ENCODE results near the gene ST3GAL5. TPM values are rescaled to one million over a fixed set of nuclear protein-coding genes. Genes with fewer than 3 reads are reported as not detected.
A peak's percentile ranks its signal among the peaks of the same experiment; 100 is the strongest.

The ST3GAL5 gene
- total and polyA plus RNA-seq, 12 donors, result 25.6 to 172 (median 85.6) TPM

DNA sequence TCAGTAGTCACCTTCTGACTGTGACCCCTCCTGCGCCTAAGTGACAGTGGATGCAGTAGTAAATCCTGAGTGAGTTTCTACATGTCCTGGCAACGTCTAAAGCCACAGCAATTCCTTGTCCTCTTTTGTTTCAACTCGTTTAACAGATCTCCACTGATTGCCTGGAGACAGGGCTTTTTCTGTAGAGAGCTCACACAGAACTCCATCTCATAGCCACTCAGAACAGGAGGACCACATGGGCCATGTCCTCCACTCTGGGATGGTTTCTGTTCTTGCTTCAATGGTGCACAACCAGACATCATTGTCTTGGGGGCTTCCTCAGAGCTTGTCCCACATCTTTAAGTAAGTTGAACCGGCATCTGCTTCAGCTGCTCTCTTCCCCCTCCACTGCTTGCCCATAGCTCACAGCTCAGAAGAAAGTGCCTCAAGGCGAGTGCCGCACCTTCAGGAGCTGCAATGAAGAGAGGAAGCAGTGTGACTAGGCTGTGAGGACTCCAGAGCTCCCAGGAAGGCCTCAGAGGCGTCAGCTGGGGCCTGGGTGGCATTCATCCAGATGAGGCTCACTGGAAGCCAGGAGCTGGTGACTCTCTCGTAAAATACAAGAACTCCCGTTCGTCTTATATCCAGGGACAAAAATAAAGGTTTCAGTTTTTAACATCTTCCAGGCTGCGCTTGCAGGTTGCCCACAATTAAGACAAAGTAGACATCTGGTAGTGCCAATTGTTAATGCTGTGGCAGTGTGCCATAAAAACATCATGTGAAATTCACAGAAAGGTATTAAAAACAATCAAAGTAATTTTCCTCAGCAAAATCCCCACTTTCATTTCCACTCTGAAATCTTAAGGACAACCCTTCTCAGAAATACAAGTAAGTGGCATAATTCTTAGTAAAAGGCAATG, 37.3 kb downstream of the ST3GAL5 start:
- H3K4me3 ChIP-seq, result no peak overlapping the region
- no peaks in the 10 kb centered on the region for H3K27me3 ChIP-seq
- peak overlapping the region in 3 of 5 donors; percentile 40 to 85 (median 77) for H3K27ac ChIP-seq
- intact Hi-C loops (cut with DNase I), result no loop called here
- WGBS, 4 donors, result 56 to 67% (median 61%) methylated on average over 11 of the region's 11 CpGs
- peak; percentile 52 to 82 (median 75) for DNase-seq
- no peak for TF ChIP-seq POLR2A (IDR thresholded peaks at IDR 0.05)
- no peak for TF ChIP-seq CTCF (IDR thresholded peaks at IDR 0.05)
- peaks cover 8 to 37% of the 10 kb centered on the region in 2 donors for H3K4me1 ChIP-seq (replicated peaks in 1 of 2)
- H3K36me3 ChIP-seq (replicated peaks in 1 of 2), result peaks cover 0 to 38% of the 10 kb centered on the region in 2 donors
- no peaks in the 10 kb centered on the region for H3K9me3 ChIP-seq (replicated peaks in 1 of 3)

GRCh38 chr2:85850451-85850850, 38.3 kb downstream of the ST3GAL5 start:
- H3K27me3 ChIP-seq, result no peaks in the 10 kb centered on the region
- H3K4me1 ChIP-seq (replicated peaks in 1 of 2), result peaks cover 8 to 43% of the 10 kb centered on the region in 2 donors
- 80 to 89% (median 87%) methylated on average over 9 to 10 of the region's 10 CpGs for WGBS, 4 donors
- no peak for DNase-seq
- peak overlapping the region in 2 of 5 donors; percentile 2 to 77 for H3K27ac ChIP-seq
- no peaks in the 10 kb centered on the region for H3K9me3 ChIP-seq (replicated peaks in 1 of 3)
- TF ChIP-seq CTCF (IDR thresholded peaks at IDR 0.05) (no peak), POLR2A (IDR thresholded peaks at IDR 0.05) (no peak)
- H3K36me3 ChIP-seq (replicated peaks in 1 of 2), result peaks cover 0 to 38% of the 10 kb centered on the region in 2 donors
- intact Hi-C loops (cut with DNase I), result no loop called here
- no peak overlapping the region for H3K4me3 ChIP-seq

GRCh38 chr2:85847051-85847588, 41.7 kb downstream of the ST3GAL5 start:
- no peak for DNase-seq
- no peak overlapping the region for H3K4me3 ChIP-seq
- H3K9me3 ChIP-seq (replicated peaks in 1 of 3), result no peaks in the 10 kb centered on the region
- TF ChIP-seq CTCF (IDR thresholded peaks at IDR 0.05) (no peak), POLR2A (IDR thresholded peaks at IDR 0.05) (no peak)
- peaks cover 0 to 63% of the 10 kb centered on the region in 2 donors for H3K36me3 ChIP-seq (replicated peaks in 1 of 2)
- 57 to 73% (median 61%) methylated on average over 2 of the region's 2 CpGs for WGBS, 4 donors
- H3K27ac ChIP-seq, result peak overlapping the region in 2 of 5 donors; percentile 31 to 41
- H3K4me1 ChIP-seq (replicated peaks in 1 of 2), result peaks cover 0 to 19% of the 10 kb centered on the region in 2 donors
- intact Hi-C loops (cut with DNase I), result loop anchor here in 1 of 2 donors (5.0 kb wide), 1 partner anchor 35 kb away; no protein-coding TSS in a partner anchor
- H3K27me3 ChIP-seq, result no peaks in the 10 kb centered on the region

GRCh38 chr2:85846411-85846810, 42.4 kb downstream of the ST3GAL5 start:
- no peak for DNase-seq
- Histone ChIP-seq H3K9me3 (replicated peaks in 1 of 3) (no peaks in the 10 kb centered on the region), H3K4me1 (replicated peaks in 1 of 2) (peaks cover 0 to 12% of the 10 kb centered on the region in 2 donors), H3K36me3 (replicated peaks in 1 of 2) (peaks cover 0 to 67% of the 10 kb centered on the region in 2 donors), H3K27ac (peak overlapping the region in 2 of 5 donors; percentile 31 to 41), H3K4me3 (no peak overlapping the region), H3K27me3 (no peaks in the 10 kb centered on the region)
- WGBS, 4 donors, result 58 to 74% (median 72%) methylated on average over 4 of the region's 4 CpGs
- TF ChIP-seq POLR2A (IDR thresholded peaks at IDR 0.05) (no peak), CTCF (IDR thresholded peaks at IDR 0.05) (no peak)
- intact Hi-C loops (cut with DNase I), result loop anchor here in 1 of 2 donors (5.0 kb wide), 1 partner anchor 36 kb away; no protein-coding TSS in a partner anchor

Measured in adrenal gland (tissue), 12 donors.